Activated CD4-positive, alpha-beta T cell treated with anti-CD3 and anti-CD28 coated beads, Interleukin-2, amount 50 U/mL, for 4 hours (primary cell): Measurements from ENCODE around the gene ZFAND5.

ENCODE experiments used
- DNase-seq, 2 experiments: peaks; one replicate each; pipeline ENCODE4 v3.0.0-alpha.2; 2020

ZFAND5 gene

GRCh38 chr9:72315510-72316311 lies 49.3 kb downstream of the ZFAND5 start:
- no peak for DNase-seq

- no peak for DNase-seq
Observed at GRCh38 chr9:72315089-72315509, 49.9 kb downstream of the ZFAND5 start.

- DNase-seq = no peak
Observed at GRCh38 chr9:72313507-72313906, 51.5 kb downstream of the ZFAND5 start.

GRCh38 chr9:72312386-72312987 lies 52.5 kb downstream of the ZFAND5 start:
- no peak for DNase-seq

GRCh38 chr9:72309364-72310133 lies 55.5 kb downstream of the ZFAND5 start:
- DNase-seq = no peak

GRCh38 chr9:72306761-72307160 lies 58.2 kb downstream of the ZFAND5 start:
- no peak for DNase-seq

- DNase-seq = no peak
Observed at GRCh38 chr9:72305707-72306106, 59.3 kb downstream of the ZFAND5 start.

GRCh38 chr9:72305102-72305546 lies 59.9 kb downstream of the ZFAND5 start:
- DNase-seq = no peak

GRCh38 chr9:72304538-72304937 lies 60.5 kb downstream of the ZFAND5 start:
- no peak for DNase-seq
